Dendritic cell treated with granulocyte-macrophage colony-stimulating factor and Interleukin-4, amounts not matched to agents 40 ng/mL and 50 ng/mL, for 4 days (primary cell): ENCODE results near the gene GSK3A.
A peak's percentile ranks its signal among the peaks of the same experiment; 100 is the strongest.

ENCODE experiments used
- H3K27ac Mint-ChIP-seq: one replicate; pipeline ENCODE4 v1.8.0; 2022; ENCODE audit warnings: mild to moderate bottlenecking, mixed read lengths
- H3K27me3 Mint-ChIP-seq: one replicate; pipeline ENCODE4 v1.8.0; 2022; ENCODE audit warnings: mild to moderate bottlenecking, mixed read lengths
- H3K36me3 Mint-ChIP-seq: one replicate; pipeline ENCODE4 v1.8.0; 2022; ENCODE audit warnings: low read depth, mixed read lengths
- H3K4me1 Mint-ChIP-seq: one replicate; pipeline ENCODE4 v1.8.0; 2022; ENCODE audit warnings: low read depth, mixed read lengths
- H3K4me3 Mint-ChIP-seq: one replicate; pipeline ENCODE4 v1.8.0; 2022; ENCODE audit warnings: mild to moderate bottlenecking, moderate library complexity, mixed read lengths
- H3K9me3 Mint-ChIP-seq: one replicate; pipeline ENCODE4 v1.8.0; 2022; ENCODE audit warnings: mixed read lengths
- intact Hi-C: fragments of 100-400 bp; cut with micrococcal nuclease; formaldehyde crosslinking; loops from one replicate; pipeline ENCODE4 v1.15.0; 2022

The GSK3A gene

GRCh38 chr19:42224940-42225717, 17.3 kb downstream of the GSK3A start:
- H3K4me1 Mint-ChIP-seq = peaks cover 46% of the 10 kb centered on the region
- H3K27me3 Mint-ChIP-seq = no peaks in the 10 kb centered on the region
- no peak overlapping the region for H3K27ac Mint-ChIP-seq
- H3K4me3 Mint-ChIP-seq = no peak overlapping the region
- H3K9me3 Mint-ChIP-seq = no peaks in the 10 kb centered on the region
- intact Hi-C loops = no loop called here
- H3K36me3 Mint-ChIP-seq = peaks cover 83% of the 10 kb centered on the region

- Mint-ChIP-seq H3K4me1 (peaks cover 49% of the 10 kb centered on the region), H3K27ac (peak overlapping the region; percentile 85)
- intact Hi-C loops = loop anchor here (1.0 kb wide), 1 partner anchor 24 kb away; no protein-coding TSS in a partner anchor
These were observed 21.7 kb downstream of the GSK3A start for GRCh38 chr19:42220751-42221097.

GRCh38 chr19:42219812-42220750, 22.3 kb downstream of the GSK3A start, which contains the start of gene ZNF526:
Gene ZNF526 (plus strand): TSS chr19:42220312. CDS start chr19:42224404, 4,092 bp downstream.
- intact Hi-C loops = loop anchor here (1.0 kb wide), 1 partner anchor 24 kb away; no protein-coding TSS in a partner anchor
- Mint-ChIP-seq H3K36me3 (peaks cover 64% of the 10 kb centered on the region), H3K27ac (peak within 1 kb of the TSS; percentile 85), H3K4me1 (peaks cover 55% of the 10 kb centered on the region), H3K4me3 (peak within 1 kb of the TSS; percentile 94), H3K9me3 (no peaks in the 10 kb centered on the region), H3K27me3 (no peaks in the 10 kb centered on the region)

More at GRCh38 chr19:42220751-42221097, 21.7 kb downstream of the GSK3A start:
- Mint-ChIP-seq H3K36me3 (peaks cover 64% of the 10 kb centered on the region), H3K4me3 (peak overlapping the region; percentile 94), H3K27me3 (no peaks in the 10 kb centered on the region), H3K9me3 (no peaks in the 10 kb centered on the region)

GRCh38 chr19:42217520-42218437, 24.6 kb downstream of the GSK3A start, which contains the start of gene DEDD2:
Gene DEDD2 (minus strand): TSS chr19:42217677. CDS start chr19:42217007, 670 bp downstream.
- Mint-ChIP-seq H3K9me3 (no peaks in the 10 kb centered on the region), H3K4me3 (peak within 1 kb of the TSS; percentile 97), H3K27ac (peak within 1 kb of the TSS; percentile 85), H3K36me3 (peaks cover 69% of the 10 kb centered on the region), H3K27me3 (no peaks in the 10 kb centered on the region), H3K4me1 (peaks cover 75% of the 10 kb centered on the region)
- intact Hi-C loops = loop anchor here (1.0 to 2.0 kb wide), 2 partner anchors 16 to 33 kb away; no protein-coding TSS in a partner anchor

- Mint-ChIP-seq H3K4me1 (peaks cover 73% of the 10 kb centered on the region), H3K9me3 (no peaks in the 10 kb centered on the region), H3K4me3 (peak overlapping the region; percentile 97), H3K36me3 (peaks cover 70% of the 10 kb centered on the region), H3K27me3 (no peaks in the 10 kb centered on the region), H3K27ac (peak overlapping the region; percentile 85)
- intact Hi-C loops = loop anchor here (1.0 to 2.0 kb wide), 2 partner anchors 16 to 32 kb away; no protein-coding TSS in a partner anchor
These were observed 25.5 kb downstream of the GSK3A start for GRCh38 chr19:42216653-42217519.

GRCh38 chr19:42214810-42215485, 27.5 kb downstream of the GSK3A start:
- no peaks in the 10 kb centered on the region for H3K27me3 Mint-ChIP-seq
- H3K4me1 Mint-ChIP-seq = peaks cover 75% of the 10 kb centered on the region
- H3K9me3 Mint-ChIP-seq = no peaks in the 10 kb centered on the region
- peaks cover 81% of the 10 kb centered on the region for H3K36me3 Mint-ChIP-seq
- intact Hi-C loops = no loop called here
- H3K27ac Mint-ChIP-seq = peak overlapping the region; percentile 60
- H3K4me3 Mint-ChIP-seq = peak overlapping the region; percentile 97

GRCh38 chr19:42212886-42213285, 29.5 kb downstream of the GSK3A start:
- intact Hi-C loops = no loop called here
- peak overlapping the region; percentile 45 for H3K4me3 Mint-ChIP-seq
- H3K27me3 Mint-ChIP-seq = no peaks in the 10 kb centered on the region
- H3K27ac Mint-ChIP-seq = peak overlapping the region; percentile 85
- peaks cover 77% of the 10 kb centered on the region for H3K4me1 Mint-ChIP-seq
- no peaks in the 10 kb centered on the region for H3K9me3 Mint-ChIP-seq
- H3K36me3 Mint-ChIP-seq = peaks cover 100% of the 10 kb centered on the region

- intact Hi-C loops = no loop called here
- no peaks in the 10 kb centered on the region for H3K9me3 Mint-ChIP-seq
- no peaks in the 10 kb centered on the region for H3K27me3 Mint-ChIP-seq
- peaks cover 100% of the 10 kb centered on the region for H3K36me3 Mint-ChIP-seq
- no peak overlapping the region for H3K4me3 Mint-ChIP-seq
- peak overlapping the region; percentile 78 for H3K27ac Mint-ChIP-seq
- H3K4me1 Mint-ChIP-seq = peaks cover 80% of the 10 kb centered on the region
These were observed 33.8 kb downstream of the GSK3A start for GRCh38 chr19:42208612-42209011.

- Mint-ChIP-seq H3K9me3 (no peaks in the 10 kb centered on the region), H3K36me3 (peaks cover 100% of the 10 kb centered on the region), H3K27me3 (no peaks in the 10 kb centered on the region), H3K4me3 (peak overlapping the region; percentile 43), H3K4me1 (peaks cover 80% of the 10 kb centered on the region), H3K27ac (peak overlapping the region; percentile 78)
- intact Hi-C loops = no loop called here
These were observed 34.6 kb downstream of the GSK3A start for GRCh38 chr19:42207767-42208271.

GRCh38 chr19:42206871-42207755, 35.3 kb downstream of the GSK3A start:
- H3K9me3 Mint-ChIP-seq = no peaks in the 10 kb centered on the region
- intact Hi-C loops = no loop called here
- no peak overlapping the region for H3K4me3 Mint-ChIP-seq
- H3K4me1 Mint-ChIP-seq = peaks cover 81% of the 10 kb centered on the region
- peaks cover 99% of the 10 kb centered on the region for H3K36me3 Mint-ChIP-seq
- no peaks in the 10 kb centered on the region for H3K27me3 Mint-ChIP-seq
- peak overlapping the region; percentile 78 for H3K27ac Mint-ChIP-seq

- no peaks in the 10 kb centered on the region for H3K9me3 Mint-ChIP-seq
- peak overlapping the region; percentile 89 for H3K27ac Mint-ChIP-seq
- peaks cover 94% of the 10 kb centered on the region for H3K4me1 Mint-ChIP-seq
- H3K27me3 Mint-ChIP-seq = no peaks in the 10 kb centered on the region
- intact Hi-C loops = no loop called here
- peaks cover 91% of the 10 kb centered on the region for H3K36me3 Mint-ChIP-seq
- H3K4me3 Mint-ChIP-seq = no peak overlapping the region
These were observed 37.7 kb downstream of the GSK3A start for GRCh38 chr19:42204664-42205063.
